ENCODE results near the gene PAX5.

PAX5 gene

DNA sequence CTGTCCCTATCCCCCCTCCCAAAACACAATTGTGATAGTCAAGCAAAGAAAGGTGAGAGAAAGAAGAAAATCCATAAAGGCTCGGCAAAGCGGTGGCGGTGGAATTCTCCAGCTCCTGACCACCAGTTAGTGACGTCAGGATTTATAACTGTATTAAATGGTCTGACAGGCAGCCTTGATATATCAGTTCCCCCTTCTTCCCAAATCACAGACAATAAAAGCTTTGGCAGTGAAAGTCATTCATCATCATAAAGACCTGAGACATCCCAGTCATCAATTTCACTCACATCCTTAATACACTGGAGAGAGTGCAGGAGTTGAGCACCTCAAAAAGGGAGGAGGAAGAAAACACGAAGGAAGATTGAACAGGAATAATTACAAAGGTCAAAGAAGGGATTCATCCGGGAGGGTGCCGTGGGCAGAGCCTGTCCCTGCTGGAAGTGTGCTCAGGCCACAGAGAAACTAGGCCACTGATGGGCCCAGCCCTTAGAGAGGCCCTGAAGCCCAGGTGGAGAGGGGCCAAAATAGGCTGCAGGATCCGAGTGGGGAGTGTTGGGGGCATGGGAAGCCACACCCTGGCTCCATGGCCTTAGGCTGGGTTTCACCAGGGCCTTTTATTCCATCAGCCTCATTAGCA, 131.9 kb downstream of the PAX5 start:
- DNase-seq (ENCODE audit: low spot score), result no peak

DNA sequence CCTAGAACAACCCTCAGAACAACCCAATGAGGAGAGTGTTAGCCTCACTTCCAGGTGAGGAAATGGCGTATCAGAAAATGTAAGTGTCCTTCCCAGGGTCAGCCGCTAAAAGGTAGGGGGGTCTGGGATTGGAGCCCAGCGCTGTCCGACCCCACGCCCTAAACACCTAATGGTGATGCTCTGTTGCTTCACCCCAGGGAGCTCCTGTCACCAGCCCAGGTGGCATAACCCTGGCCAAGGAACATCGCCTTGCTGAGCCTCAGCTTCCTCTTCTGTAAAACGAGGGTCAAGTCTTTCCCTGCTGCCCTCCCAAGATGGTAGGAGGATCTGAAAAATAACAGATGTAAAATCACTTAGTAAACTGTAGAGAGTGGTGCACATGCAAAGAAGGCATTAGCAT, 132.5 kb downstream of the PAX5 start:
- DNase-seq (ENCODE audit: low spot score), result no peak

DNA sequence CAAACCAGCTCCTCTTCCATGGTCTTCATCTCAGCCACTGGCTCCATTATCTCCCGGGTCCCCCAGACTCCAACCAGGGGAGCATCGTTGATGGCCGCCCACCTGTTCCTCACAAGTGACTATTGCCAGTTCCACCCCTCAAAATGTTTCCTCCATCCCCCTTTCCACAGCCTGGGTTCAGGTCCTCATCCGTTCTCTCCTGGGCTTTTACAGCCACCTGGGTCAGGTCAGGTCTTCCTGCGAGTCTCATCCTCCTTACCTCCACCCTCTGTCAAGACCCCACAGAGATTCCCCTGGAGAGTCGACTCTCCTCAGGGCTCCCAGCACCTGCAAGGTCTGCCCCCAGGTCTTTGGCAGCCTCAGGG, 133.2 kb downstream of the PAX5 start:
- DNase-seq (ENCODE audit: low spot score), result no peak

DNA sequence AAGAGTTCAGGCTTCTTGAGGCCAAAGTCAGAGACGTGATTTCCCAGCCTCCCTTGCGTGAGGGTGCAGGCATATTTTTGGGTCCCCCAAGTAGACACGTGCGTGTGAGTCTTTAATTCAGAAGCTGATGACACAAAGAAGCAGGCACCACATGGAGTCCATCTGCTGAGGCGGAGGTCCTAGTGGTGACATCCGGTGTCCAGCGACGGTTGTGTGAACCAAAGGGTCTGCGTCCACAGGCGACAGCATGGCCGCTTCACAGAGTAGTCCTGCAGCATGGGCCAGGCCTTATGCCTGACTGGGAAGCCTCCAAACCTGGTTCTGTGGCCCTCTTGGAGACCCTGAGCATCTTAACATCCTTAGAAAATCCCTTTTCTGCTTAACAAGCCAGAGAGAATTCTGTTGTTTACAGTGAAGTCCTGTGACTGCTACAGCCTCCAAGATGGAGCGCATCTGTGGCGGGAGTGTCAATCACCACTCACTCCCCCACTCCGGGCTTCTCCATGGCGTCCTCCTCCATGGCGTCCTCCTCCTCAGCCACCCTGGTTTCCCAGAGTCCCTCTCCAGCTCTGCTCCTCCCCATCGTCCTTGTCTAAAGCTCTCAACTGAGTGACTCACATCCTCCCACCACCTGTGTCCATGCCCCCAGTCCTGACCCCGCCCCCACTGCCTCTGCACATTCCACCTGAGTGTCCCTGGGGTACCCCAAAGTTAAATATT, 133.8 kb downstream of the PAX5 start:
- no peak for DNase-seq (ENCODE audit: low spot score)

DNA sequence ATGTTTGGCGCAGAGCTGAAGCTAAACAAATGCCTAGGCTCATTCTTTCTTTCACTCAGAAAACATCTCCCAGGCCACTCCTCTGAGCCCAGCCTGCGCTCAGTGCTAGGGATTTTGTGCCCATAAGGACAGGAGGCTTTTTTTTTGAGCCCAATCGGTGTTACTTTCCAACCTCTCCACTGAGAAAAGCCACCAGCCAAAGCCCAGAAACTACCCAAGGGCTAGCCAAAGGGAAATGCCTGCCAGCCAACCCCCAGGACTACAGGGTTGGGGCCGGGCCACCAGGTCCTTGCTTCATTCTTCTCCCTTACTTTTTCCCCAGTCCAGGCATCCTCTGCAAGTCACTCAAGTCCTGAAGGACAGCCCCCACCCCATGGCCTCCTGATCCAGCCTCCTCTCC, 134.7 kb downstream of the PAX5 start:
- DNase-seq (ENCODE audit: low spot score), result no peak

DNA sequence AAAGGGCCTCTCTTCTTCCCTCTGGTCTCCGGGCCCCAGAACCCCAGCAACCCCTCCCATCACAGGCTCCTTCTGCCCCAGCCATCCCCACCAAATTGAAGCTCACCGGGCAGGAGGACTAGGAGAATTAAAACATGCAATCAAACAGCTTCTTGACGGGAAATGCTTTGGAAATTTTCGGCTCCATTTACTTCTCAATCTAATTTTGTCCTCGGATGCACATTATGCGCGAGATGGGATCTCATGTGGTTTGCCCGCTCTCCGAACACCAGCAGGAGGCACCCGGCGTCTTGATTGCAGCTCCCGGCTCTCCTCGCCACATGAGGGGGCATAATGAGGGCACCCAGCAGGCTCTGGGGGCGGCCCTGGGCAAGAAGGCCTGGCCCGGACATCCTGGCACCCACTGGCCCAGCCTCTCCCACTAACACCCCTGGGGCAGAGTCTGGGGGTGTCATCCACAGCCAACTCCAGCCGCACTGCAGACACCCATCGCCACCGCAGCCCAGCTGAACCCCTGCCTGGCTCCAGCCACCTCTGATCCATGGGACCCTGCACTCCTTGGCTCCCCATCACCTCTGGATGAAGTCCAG, 135.5 kb downstream of the PAX5 start:
- DNase-seq (ENCODE audit: low spot score), result no peak

DNA sequence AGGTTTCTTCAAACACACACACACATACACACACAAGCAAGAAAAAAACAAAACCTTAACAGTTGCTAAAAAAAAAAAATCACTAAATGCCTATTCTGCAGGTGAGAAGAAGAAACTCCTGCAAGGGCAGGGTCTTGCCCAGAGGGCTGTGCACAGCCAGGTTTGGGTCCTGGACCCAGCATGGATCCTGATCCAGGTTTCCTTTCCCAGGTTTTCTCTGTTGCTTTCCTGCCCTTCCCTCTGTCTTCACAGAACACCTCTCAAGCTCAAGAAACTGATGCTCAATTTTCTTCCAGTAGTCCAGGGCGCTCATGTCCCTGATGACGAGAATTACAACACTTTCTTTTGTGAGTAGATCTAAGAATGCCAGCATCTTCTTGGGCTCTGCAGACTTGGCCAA, 136.6 kb downstream of the PAX5 start:
- no peak for DNase-seq (ENCODE audit: low spot score)

DNA sequence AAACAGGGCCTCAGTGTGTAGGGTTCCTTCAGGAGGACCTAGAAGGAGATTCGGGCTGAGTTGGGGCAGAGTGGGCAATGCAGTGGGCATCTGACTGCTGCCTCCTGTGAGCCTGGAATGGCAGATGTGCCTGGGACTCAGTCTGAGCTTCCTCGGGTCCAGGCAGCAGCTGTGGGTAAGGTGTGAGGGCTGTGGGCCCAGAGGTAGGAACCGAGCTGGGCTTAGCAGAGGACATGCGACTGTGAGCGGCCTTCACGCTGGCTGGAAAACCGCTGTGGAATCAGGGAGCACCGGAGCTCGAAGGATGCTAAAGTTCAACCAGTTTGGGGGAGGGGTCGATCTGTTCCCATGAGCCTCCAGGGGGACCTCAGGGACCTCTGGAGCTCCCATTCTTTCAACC, 137.0 kb downstream of the PAX5 start:
- no peak for DNase-seq (ENCODE audit: low spot score)

DNA sequence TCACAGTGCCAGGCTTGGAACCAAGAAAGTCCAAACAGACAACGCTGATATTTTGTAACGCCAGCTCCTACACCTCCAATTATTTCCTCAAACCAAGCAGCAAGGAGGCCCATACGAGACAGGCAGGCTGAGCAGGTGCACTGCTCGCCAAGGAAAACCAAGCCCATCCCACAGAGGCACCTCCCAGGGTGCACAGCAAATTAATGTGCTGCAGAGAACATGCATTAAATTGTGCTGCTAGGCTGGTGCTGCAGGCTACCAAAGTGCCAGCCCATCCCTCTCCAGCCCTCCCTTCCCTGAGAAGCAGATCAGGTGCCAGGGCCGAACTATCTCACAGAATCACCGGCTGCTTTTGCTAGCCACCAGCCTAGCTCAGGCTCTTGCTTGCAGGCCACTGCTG, 137.8 kb downstream of the PAX5 start:
- no peak for DNase-seq (ENCODE audit: low spot score)

DNA sequence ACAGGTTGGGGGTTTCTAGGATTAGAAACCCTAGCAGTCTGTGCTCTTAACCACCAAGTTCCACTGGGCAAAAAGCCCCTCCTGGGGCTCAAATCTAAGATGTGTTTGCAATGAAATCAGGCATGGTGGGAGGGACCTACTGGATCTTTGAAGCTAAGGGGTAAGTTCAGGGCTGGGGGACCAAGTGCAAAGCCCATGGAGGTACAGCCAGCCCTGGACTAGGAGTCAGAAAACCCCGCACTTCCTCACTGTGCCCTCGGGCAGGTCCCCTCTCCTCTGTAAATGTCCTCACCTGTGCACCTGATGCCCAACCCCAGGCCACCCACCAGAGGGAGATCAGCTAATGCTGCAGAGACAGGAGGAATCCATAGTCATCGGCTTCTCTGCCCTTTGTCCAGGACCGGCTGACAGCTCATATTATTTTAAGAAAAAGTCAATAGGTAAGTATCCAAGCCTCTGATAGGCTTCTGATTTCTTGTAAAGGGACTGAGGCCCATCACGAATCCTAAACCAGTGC, 138.3 kb downstream of the PAX5 start:
- no peak for DNase-seq (ENCODE audit: low spot score)

DNA sequence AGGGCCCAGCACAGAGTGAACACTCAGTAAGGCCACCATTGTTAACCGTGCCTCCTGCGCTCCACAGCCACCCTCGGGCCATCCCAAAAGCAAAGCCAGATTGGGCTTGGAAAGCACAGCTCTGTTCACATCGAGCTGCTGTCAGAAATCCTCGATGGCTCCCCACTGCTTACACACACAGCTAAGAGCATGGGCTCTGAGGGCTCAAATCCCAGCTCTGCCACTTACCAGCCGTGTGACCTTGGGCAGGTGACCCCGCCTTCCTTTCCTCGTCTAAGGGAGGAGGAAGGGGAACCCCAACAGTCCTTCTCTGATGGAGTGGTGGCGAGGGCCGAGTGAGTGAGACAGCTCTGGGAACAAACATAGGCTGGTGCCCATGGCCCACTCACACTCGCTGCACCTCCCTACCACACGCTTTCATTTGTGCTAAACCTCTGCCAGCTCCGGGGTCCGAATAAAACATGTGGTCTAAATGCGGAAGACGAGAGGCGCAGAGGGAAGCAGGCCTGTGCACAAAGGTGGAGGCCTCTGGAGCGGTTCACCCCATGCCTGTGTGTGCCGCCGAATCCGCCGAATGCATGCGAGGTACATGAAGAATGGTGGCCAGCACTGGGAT, 139.3 kb downstream of the PAX5 start:
- DNase-seq (ENCODE audit: low spot score), result no peak

DNA sequence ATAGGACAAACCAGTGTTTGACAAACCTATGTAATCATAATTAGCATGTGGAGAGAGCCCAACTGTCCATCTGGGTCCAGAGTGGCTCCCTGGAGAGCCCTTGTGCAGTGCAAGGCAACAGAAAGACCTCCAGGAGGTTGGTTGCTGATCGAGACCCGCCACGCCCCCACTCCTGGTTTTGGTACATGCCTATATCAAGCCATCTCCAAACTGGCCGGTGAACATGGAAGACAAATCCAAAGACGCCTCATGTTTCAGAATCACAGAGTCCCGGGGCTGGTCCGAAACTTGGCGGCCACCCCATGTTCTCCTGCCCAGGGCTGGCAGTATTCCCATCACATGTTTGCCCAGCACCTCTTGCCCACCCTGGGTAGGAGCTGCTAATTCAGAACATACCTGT, 140.2 kb downstream of the PAX5 start:
- no peak for DNase-seq (ENCODE audit: low spot score)

DNA sequence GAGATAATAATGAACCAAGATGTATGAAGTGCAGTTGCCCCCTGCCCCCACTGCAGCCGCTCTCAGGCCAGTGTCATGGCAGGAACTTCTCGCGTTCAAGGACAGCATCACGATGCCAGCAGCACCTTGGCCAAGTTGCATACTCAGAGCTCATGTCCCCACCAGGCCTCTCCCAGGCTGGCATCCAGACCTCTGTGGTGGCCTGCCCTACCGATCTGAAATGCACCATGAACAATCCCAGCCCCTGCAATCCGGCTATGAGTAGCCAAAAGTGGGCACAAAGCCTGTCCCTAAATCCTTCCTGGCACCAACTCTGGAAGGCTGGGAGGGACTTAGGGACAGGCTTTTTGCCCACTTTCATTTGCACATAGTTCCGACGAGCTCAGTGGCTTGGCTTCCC, 140.9 kb downstream of the PAX5 start:
- DNase-seq (ENCODE audit: low spot score), result no peak

DNA sequence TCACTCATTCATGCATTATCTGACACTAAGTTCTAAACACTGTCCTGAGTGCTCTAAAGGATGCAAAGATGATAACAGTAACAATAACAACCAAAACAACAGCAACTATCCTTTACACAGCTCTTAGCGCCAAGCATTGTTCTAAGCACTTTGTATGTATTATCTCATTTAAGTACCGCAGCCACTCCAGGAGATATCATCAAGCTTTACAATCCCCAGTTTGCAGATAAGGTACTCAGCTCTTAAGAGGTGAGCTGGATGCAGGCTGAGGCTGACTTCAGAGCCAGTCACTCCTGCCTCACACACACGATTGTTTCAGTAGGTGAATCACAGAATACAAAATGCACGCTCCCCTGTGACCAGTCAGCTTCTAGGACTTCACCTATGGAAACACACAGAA, 141.8 kb downstream of the PAX5 start:
- no peak for DNase-seq (ENCODE audit: low spot score)

DNA sequence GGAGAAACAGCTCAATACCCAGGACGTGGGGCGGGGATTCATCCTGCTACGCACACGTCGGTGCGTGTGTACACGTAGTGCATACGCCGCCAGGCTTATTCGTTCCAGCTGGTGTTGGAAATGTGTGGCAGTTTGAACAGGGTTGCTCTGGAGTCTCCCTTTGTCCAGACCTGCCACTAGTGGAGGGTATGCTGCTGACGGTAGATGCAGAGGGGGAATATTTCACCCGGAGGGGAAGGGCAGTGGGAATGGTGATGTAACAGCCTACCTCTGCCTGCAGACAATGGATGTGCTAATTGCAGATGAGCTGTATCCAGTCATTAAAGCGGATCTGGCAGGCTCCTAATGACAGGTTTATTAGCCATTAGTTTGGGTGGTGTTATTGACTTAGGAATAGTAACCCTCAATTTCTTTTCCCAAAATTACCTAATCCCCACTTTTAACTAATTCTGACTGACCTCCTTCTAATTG, 142.7 kb downstream of the PAX5 start:
- DNase-seq (ENCODE audit: low spot score), result no peak

DNA sequence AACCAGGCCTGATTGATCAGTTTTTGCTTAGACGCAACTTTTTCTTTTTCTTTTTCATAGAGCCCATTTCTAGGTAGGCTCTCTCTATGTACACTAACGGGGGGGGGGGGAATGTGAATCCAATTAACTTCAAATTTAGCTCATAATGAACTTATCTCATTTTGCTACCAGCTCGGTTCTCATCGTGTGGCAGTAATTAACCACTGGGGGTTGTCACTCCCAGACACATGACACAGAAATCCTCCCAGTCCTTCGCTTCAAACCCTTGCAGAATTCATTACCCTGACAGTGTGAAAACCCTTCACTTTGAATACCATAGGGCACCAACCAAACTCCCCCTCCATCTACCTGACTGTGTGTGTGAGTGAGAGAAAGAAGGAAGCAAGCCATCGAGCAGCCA, 144.2 kb downstream of the PAX5 start:
- no peak for DNase-seq (ENCODE audit: low spot score)

DNA sequence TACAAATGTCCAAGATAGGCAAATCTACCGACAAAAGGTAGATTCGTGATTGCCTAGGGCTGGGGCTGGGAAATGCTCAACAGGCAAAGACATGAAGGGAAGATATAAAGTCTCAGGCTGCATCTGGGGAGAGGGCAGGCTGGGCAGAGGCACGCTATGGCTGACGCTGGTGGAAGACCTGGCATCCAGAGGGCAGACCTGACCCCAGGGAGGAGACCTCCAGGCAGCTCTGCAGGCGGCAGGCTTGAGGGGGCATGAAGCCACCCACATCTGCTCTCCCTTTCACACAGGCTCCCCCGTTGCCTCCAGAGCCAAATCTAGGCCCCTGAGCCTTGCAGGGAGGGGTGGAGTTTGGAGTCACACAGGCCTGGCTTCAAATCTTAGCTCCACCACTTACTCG, 145.5 kb downstream of the PAX5 start:
- DNase-seq (ENCODE audit: low spot score), result no peak

DNA sequence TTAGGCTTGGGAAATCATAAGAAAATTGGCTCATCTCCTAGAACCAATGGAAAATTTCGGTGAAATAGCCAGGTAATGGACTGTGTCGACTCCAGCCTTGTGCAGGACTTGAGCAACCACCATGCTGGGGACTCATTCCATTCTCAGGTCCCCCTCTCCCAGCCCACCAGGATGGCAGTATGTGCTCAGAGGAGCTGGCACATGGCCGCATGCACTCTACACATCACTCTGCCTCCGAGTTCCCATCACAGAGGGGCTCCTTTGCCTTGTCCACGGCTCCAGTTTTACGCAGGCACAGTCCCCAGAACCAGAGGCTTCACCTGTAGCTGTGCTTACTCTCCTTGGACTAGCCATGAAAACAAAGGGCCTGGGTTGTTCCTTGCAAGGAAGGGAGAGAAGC, 149.3 kb downstream of the PAX5 start:
- no peak for DNase-seq (ENCODE audit: low spot score)

DNA sequence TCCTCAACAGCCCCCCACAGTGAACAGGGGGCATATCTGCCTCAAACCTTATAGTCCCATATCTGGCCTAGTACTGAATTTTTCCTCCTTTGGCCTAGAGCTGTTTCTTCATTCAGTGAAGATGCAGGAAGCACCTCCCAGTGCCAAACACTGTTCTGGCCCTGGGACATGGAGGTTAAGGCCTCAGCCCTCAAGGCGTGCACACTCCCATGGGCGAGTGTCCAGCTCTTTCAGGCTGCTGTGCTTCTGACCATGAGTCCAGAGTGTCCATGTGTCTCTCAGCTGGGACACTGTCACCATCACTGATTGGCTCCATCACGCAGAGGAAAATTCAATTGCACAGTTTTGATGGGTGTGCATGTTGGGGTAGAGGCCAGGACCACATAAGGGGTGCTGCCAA, 151.5 kb downstream of the PAX5 start:
- no peak for DNase-seq (ENCODE audit: low spot score)

DNA sequence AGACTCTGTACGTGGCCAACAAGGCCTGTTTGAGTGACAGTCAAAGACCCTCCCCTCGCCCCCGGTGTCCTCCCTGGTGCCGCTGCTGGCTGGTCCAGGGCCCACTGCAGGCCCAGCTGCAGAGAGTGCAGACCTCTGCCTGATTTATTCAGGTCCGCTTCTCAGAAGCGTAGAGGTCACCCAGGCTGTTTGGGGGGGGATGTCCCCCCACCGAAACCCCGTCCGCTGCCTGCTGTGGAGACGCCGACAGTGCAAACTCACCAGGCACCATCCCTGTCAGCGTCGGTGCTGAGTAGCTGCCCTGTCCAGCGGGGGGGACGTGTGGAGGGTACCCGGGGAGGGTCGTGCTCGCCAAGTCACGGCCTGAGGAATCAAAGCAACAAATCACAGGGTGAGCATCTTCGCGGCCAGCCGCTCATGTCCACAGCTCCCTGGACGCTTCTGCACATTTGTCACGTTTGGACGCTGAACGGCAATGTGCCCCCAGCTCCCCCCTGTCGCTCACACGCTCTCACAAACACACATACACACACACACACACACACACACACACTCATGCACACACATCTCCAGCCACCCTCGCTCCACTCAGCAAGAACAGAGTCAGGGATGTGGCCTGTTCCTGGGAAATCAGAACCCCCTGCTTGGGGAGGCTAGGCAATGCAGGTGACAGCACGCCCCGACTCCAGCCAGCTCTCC, 152.2 kb downstream of the PAX5 start:
- no peak for DNase-seq (ENCODE audit: low spot score)

DNA sequence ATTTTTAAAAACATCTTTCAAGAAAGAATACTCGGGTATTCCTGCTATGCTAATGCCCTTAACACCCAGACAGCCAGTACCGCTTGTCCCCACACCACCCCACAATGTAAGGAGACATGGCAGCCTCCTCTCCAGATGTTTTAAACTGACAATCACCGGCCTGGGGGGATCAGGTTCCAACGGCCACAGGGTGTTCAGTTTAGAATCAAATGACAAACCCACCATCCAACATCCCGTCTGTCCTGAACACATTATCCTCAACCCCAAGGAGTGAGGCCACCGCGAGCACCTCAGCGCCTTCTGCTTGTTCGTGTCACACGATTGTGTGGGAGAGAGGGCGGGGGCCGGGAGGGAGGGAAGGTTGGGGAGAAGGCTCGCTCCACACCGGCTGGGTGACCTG, 152.8 kb downstream of the PAX5 start:
- DNase-seq (ENCODE audit: low spot score), result no peak

DNA sequence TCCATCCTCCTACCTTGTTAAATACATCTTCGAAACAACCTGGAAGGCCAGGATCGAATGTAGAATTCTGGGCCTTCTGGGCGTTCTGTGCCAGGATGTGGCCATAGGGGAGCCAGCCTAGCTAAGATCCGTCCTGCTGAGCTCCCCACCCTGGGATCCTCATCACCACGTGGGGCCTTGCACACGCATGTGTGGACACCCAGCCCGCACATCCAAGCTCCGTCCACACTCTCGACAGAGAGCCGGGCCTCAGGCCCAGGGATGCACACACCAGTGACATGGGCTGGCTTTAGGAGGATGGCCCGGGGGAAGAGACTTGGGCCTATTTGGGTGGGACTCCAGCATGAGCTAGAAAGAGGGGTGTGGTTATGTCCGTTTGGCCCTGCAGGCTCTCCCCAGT, 154.0 kb downstream of the PAX5 start:
- DNase-seq (ENCODE audit: low spot score), result no peak

Data from GM03348 (cell line).